Caco-2 (cell line): ENCODE results near the gene FARS2. TPM values are rescaled to one million over a fixed set of nuclear protein-coding genes. Genes with fewer than 3 reads are reported as not detected.

Experiments
- BruUV-seq: library from RNA; stranded (reverse); fragments of 400-500 nt; replicated peaks from 2 replicates; lab custom pipeline; 2021; lab: Mats Ljungman, UMichigan
- CTCF ChIA-PET: fragments of 300-600 bp; sonication (Branson Sonifier 250); formaldehyde crosslinking; loops from one replicate; lab custom pipeline; 2022; ENCODE audit warnings: antibody characterized with exemption; lab: Charles Lee
- POLR2A ChIA-PET: fragments of 300-600 bp; sonication (Branson Sonifier 250); formaldehyde crosslinking; loops from one replicate; lab custom pipeline; 2022; ENCODE audit warnings: antibody characterized with exemption; lab: Charles Lee
- DNase-seq, 2 experiments: peaks; one replicate each; pipeline versions ENCODE4 v3.0.0 to v3.0.0-alpha.2; 2020 to 2022
- H3K27me3 ChIP-seq: replicated peaks from 2 replicates; pipeline ENCODE4 v1.6.0; 2011; ENCODE audit warnings: low read length; ENCODE audit not compliant: control insufficient read depth, insufficient read depth
- H3K36me3 ChIP-seq: 2 replicates; pipeline ENCODE4 v1.5.1; 2011; ENCODE audit warnings: low read length; ENCODE audit not compliant: control insufficient read depth, insufficient read depth
- H3K4me1 ChIP-seq: fragments of 250-450 bp; sonication (Bioruptor Pico); 2 replicates; pipeline ENCODE4 v1.5.1; 2020; ENCODE audit warnings: mild to moderate bottlenecking
- H3K4me3 ChIP-seq: 2 replicates; pipeline ENCODE4 v1.5.1; 2011; ENCODE audit warnings: low read depth, mild to moderate bottlenecking, control low read depth, low read length
- H3K9me3 ChIP-seq: fragments of 250-450 bp; sonication (Bioruptor Pico); 2 replicates; pipeline ENCODE4 v1.5.1; 2020; ENCODE audit warnings: mild to moderate bottlenecking, moderate library complexity
- H3K27ac Mint-ChIP-seq: one replicate; pipeline ENCODE4 v1.8.0; 2022; ENCODE audit warnings: mixed read lengths; ENCODE audit not compliant: unreplicated experiment
- H3K27me3 Mint-ChIP-seq: one replicate; pipeline ENCODE4 v1.8.0; 2022; ENCODE audit warnings: mixed read lengths; ENCODE audit not compliant: insufficient read depth, unreplicated experiment
- H3K36me3 Mint-ChIP-seq: one replicate; pipeline ENCODE4 v1.8.0; 2022; ENCODE audit warnings: mild to moderate bottlenecking, mixed read lengths; ENCODE audit not compliant: insufficient read depth, unreplicated experiment
- H3K4me1 Mint-ChIP-seq: one replicate; pipeline ENCODE4 v1.8.0; 2022; ENCODE audit warnings: low read depth, mixed read lengths; ENCODE audit not compliant: unreplicated experiment
- H3K4me3 Mint-ChIP-seq: one replicate; pipeline ENCODE4 v1.8.0; 2022; ENCODE audit warnings: mild to moderate bottlenecking, moderate library complexity, mixed read lengths; ENCODE audit not compliant: unreplicated experiment
- H3K9me3 Mint-ChIP-seq: one replicate; pipeline ENCODE4 v1.8.0; 2022; ENCODE audit warnings: mixed read lengths; ENCODE audit not compliant: unreplicated experiment
- CTCF ChIP-seq, 2 experiments: fragments of 200-600 bp in 1 of 2; IDR thresholded peaks; 1 replicate in 1 of 2; 2 replicates in 1 of 2; pipeline versions ENCODE4 v1.5.1 to v1.8.0; 2011 to 2022; ENCODE audit warnings: antibody characterized with exemption in 1 of 2, control low read depth in 1 of 2, inconsistent platforms in 1 of 2, low read depth in 1 of 2, low read length in 1 of 2, mild to moderate bottlenecking in 1 of 2, moderate library complexity in 1 of 2; ENCODE audit not compliant: insufficient read depth in 1 of 2, severe bottlenecking in 1 of 2, unreplicated experiment in 1 of 2
- intact Hi-C: fragments of 100-400 bp; cut with micrococcal nuclease; formaldehyde crosslinking; loops from one replicate; pipeline ENCODE4 v1.10.0; 2022; ENCODE audit not compliant: unreplicated experiment
- total RNA-seq: library from RNA; stranded (reverse); gene quantifications from 2 replicates; pipeline ENCODE4 v1.2.3, GENCODE V29; 2022

Gene FARS2
- total RNA-seq, 1 experiment from 2014 or later: 15.4 TPM

GRCh38 chr6:5583528-5583927 is 322.2 kb downstream of the FARS2 start:
- ChIA-PET CTCF (no interaction called here), POLR2A (no interaction called here)
- intact Hi-C loops: loop anchor here (5.0 kb wide), 1 partner anchor 424 kb away; the partner anchor contains the start of gene NRN1
- Mint-ChIP-seq H3K4me1 (no peaks in the 10 kb centered on the region), H3K4me3 (no peak overlapping the region), H3K27ac (no peak overlapping the region), H3K27me3 (no peaks in the 10 kb centered on the region), H3K9me3 (no peaks in the 10 kb centered on the region), H3K36me3 (no peaks in the 10 kb centered on the region)
- DNase-seq: no peak
- Histone ChIP-seq H3K4me1 (no peaks in the 10 kb centered on the region), H3K36me3 (no peaks in the 10 kb centered on the region), H3K27me3 (no peaks in the 10 kb centered on the region), H3K9me3 (peaks cover 6% of the 10 kb centered on the region; the same call in 1 of the 2 replicates), H3K4me3 (no peak overlapping the region)
- BruUV-seq: no TSS peak
- TF ChIP-seq CTCF (IDR thresholded peaks at IDR 0.05; ENCODE audit: insufficient read depth in 1 of 2, low read depth in 1 of 2, low read length in 1 of 2, severe bottlenecking in 1 of 2, unreplicated experiment in 1 of 2): no peak

- Histone ChIP-seq H3K36me3 (no peaks in the 10 kb centered on the region), H3K4me3 (no peak overlapping the region), H3K4me1 (no peaks in the 10 kb centered on the region), H3K9me3 (peaks cover 6% of the 10 kb centered on the region; the same call in 1 of the 2 replicates), H3K27me3 (no peaks in the 10 kb centered on the region)
- Mint-ChIP-seq H3K9me3 (no peaks in the 10 kb centered on the region), H3K36me3 (no peaks in the 10 kb centered on the region), H3K4me3 (no peak overlapping the region), H3K27me3 (no peaks in the 10 kb centered on the region), H3K4me1 (no peaks in the 10 kb centered on the region), H3K27ac (no peak overlapping the region)
- ChIA-PET CTCF (no interaction called here), POLR2A (no interaction called here)
- TF ChIP-seq CTCF (IDR thresholded peaks at IDR 0.05; ENCODE audit: insufficient read depth in 1 of 2, low read depth in 1 of 2, low read length in 1 of 2, severe bottlenecking in 1 of 2, unreplicated experiment in 1 of 2): no peak
- BruUV-seq: no TSS peak
- intact Hi-C loops: loop anchor here (5.0 kb wide), 1 partner anchor 423 kb away; the partner anchor contains the start of gene NRN1
- DNase-seq: no peak
These were observed 322.8 kb downstream of the FARS2 start for GRCh38 chr6:5584078-5584482.

GRCh38 chr6:5587648-5588047 is 326.3 kb downstream of the FARS2 start:
- ChIA-PET CTCF (no interaction called here), POLR2A (no interaction called here)
- Histone ChIP-seq H3K4me3 (no peak overlapping the region), H3K27me3 (no peaks in the 10 kb centered on the region), H3K9me3 (peaks cover 6% of the 10 kb centered on the region; the same call in 1 of the 2 replicates), H3K36me3 (no peaks in the 10 kb centered on the region), H3K4me1 (no peaks in the 10 kb centered on the region)
- TF ChIP-seq CTCF (IDR thresholded peaks at IDR 0.05; ENCODE audit: insufficient read depth in 1 of 2, low read depth in 1 of 2, low read length in 1 of 2, severe bottlenecking in 1 of 2, unreplicated experiment in 1 of 2): no peak
- BruUV-seq: no TSS peak
- H3K36me3 Mint-ChIP-seq: no peaks in the 10 kb centered on the region
- H3K4me3 Mint-ChIP-seq: no peak overlapping the region
- no peak overlapping the region for H3K27ac Mint-ChIP-seq
- intact Hi-C loops: no loop called here
- no peaks in the 10 kb centered on the region for H3K9me3 Mint-ChIP-seq
- no peaks in the 10 kb centered on the region for H3K27me3 Mint-ChIP-seq
- H3K4me1 Mint-ChIP-seq: no peaks in the 10 kb centered on the region
- no peak for DNase-seq
